IPS DF 6.9 (cell line): ENCODE results near the gene CCDC40.

ENCODE experiments used
- DNase-seq: peaks from one replicate; pipeline ENCODE4 v3.0.0-alpha.2; 2013; ENCODE audit warnings: low read depth, low spot score
- H3K27ac ChIP-seq: one replicate; pipeline ENCODE4 v1.5.1; 2013; ENCODE audit warnings: low read length, control low read depth
- H3K27me3 ChIP-seq: 2 replicates; pipeline ENCODE4 v1.6.1; 2013; ENCODE audit warnings: mild to moderate bottlenecking, low read length; ENCODE audit not compliant: control insufficient read depth, insufficient read depth
- H3K36me3 ChIP-seq: 2 replicates; pipeline ENCODE4 v1.6.1; 2013; ENCODE audit warnings: low read length; ENCODE audit not compliant: control insufficient read depth, insufficient read depth
- H3K4me1 ChIP-seq: 2 replicates; pipeline ENCODE4 v1.6.1; 2013; ENCODE audit warnings: low read length; ENCODE audit not compliant: control insufficient read depth, insufficient read depth
- H3K4me3 ChIP-seq: 2 replicates; pipeline ENCODE4 v1.5.1; 2013; ENCODE audit warnings: mild to moderate bottlenecking, low read length
- H3K9me3 ChIP-seq: 2 replicates; pipeline ENCODE4 v1.6.1; 2013; ENCODE audit warnings: low read length, inconsistent platforms; ENCODE audit not compliant: control insufficient read depth, insufficient read depth
- WGBS: extraction: QIAGEN DNeasy Blood & Tissue Kit; methylation state at CpG from one replicate; pipeline ENCODE4 v1.1.7; 2013; ENCODE audit warnings: mixed read lengths, missing lambda C conversion rate; ENCODE audit not compliant: insufficient read length, insufficient coverage; 5-methylcytosine and 5-hydroxymethylcytosine counted together

CCDC40 gene

GRCh38 chr17:80024206-80024972, 12.1 kb upstream of the CCDC40 start:
- no CpG with 5 or more reads among the region's 10 CpGs for WGBS
- Histone ChIP-seq H3K4me1 (peaks cover 3% of the 10 kb centered on the region), H3K36me3 (no peaks in the 10 kb centered on the region), H3K4me3 (no peak overlapping the region), H3K9me3 (no peaks in the 10 kb centered on the region), H3K27me3 (no peaks in the 10 kb centered on the region), H3K27ac (no peak overlapping the region)
- no peak for DNase-seq

GRCh38 chr17:80025140-80025539, 11.3 kb upstream of the CCDC40 start:
- WGBS = no CpG with 5 or more reads among the region's 11 CpGs
- Histone ChIP-seq H3K36me3 (no peaks in the 10 kb centered on the region), H3K4me1 (peaks cover 3% of the 10 kb centered on the region), H3K27ac (no peak overlapping the region), H3K9me3 (no peaks in the 10 kb centered on the region), H3K27me3 (no peaks in the 10 kb centered on the region), H3K4me3 (no peak overlapping the region)
- no peak for DNase-seq

- Histone ChIP-seq H3K27me3 (no peaks in the 10 kb centered on the region), H3K4me1 (peaks cover 5% of the 10 kb centered on the region), H3K27ac (no peak overlapping the region), H3K36me3 (peaks cover 3% of the 10 kb centered on the region; the same call in 1 of the 2 replicates), H3K4me3 (no peak overlapping the region), H3K9me3 (no peaks in the 10 kb centered on the region)
- DNase-seq = no peak
- no CpG with 5 or more reads among the region's 10 CpGs for WGBS
These were observed 10.6 kb upstream of the CCDC40 start for GRCh38 chr17:80025796-80026195.

DNA sequence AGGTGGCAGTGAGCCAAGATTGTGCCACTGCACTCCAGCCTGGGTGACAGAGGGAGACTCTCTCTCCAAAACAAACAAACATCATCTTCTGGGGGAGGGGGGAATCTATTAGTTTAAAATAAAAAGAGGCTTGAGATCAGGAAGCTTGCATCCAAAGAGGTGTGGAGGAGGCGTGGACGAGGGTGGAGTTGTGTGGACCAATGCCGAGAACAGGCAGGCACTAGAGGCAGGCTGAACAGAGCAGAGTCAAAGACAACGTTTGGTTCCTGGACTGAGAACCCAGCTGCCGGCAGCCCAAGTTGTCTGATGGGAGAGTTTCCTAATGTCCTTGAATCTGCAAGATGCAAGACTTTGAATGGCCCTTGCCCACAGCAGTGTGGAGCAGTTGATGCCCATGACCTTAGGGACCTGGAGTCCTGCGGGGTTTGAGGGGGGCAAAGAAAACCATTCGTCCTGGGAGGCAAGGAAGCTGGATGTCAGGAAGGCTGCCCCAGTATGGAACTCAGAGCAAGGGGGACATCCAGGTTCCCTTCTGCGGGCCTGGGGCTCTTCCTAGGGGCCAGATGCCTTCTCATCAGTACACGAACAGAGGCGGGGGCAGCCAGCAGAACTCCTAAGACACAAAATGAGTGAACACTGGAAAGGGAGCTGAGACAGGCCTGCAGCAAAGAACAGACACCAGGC, 9.9 kb upstream of the CCDC40 start:
- H3K4me1 ChIP-seq = peaks cover 5% of the 10 kb centered on the region
- H3K36me3 ChIP-seq = peaks cover 3% of the 10 kb centered on the region; the same call in 1 of the 2 replicates
- H3K27me3 ChIP-seq = no peaks in the 10 kb centered on the region
- WGBS = no CpG with 5 or more reads among the region's 10 CpGs
- DNase-seq = no peak
- no peak overlapping the region for H3K4me3 ChIP-seq
- no peak overlapping the region for H3K27ac ChIP-seq
- no peaks in the 10 kb centered on the region for H3K9me3 ChIP-seq

- H3K27ac ChIP-seq = no peak overlapping the region
- no peak for DNase-seq
- no peaks in the 10 kb centered on the region for H3K27me3 ChIP-seq
- no peak overlapping the region for H3K4me3 ChIP-seq
- peaks cover 3% of the 10 kb centered on the region; the same call in 1 of the 2 replicates for H3K36me3 ChIP-seq
- WGBS = no CpG with 5 or more reads among the region's 8 CpGs
- no peaks in the 10 kb centered on the region for H3K9me3 ChIP-seq
- H3K4me1 ChIP-seq = peaks cover 5% of the 10 kb centered on the region
These were observed 9.4 kb upstream of the CCDC40 start for GRCh38 chr17:80027043-80027435.

DNA sequence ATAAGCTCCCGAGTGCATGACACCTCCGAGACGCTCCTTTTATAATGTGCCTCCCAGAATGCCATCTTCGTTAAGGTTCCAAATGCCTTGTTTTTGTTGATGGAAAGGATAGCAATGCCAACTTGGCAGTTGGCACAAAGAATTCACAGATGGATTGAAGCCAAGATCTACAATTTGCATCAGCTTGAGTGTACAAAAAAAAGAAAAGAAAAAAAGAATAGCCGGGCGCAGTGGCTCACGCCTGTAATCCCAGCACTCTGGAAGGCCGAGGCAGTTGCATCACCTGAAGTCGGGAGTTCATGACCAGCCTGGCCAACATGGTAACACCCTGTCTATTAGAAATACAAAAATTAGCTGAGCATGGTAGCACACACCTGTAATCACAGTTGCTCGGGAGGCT, 8.4 kb upstream of the CCDC40 start:
- peaks cover 3% of the 10 kb centered on the region; the same call in 1 of the 2 replicates for H3K36me3 ChIP-seq
- no peaks in the 10 kb centered on the region for H3K27me3 ChIP-seq
- DNase-seq = no peak
- no peak overlapping the region for H3K27ac ChIP-seq
- WGBS = no CpG with 5 or more reads among the region's 10 CpGs
- H3K4me1 ChIP-seq = peaks cover 5% of the 10 kb centered on the region
- no peaks in the 10 kb centered on the region for H3K9me3 ChIP-seq
- no peak overlapping the region for H3K4me3 ChIP-seq

- DNase-seq = no peak
- no CpG with 5 or more reads among the region's 9 CpGs for WGBS
These were observed 7.0 kb upstream of the CCDC40 start for GRCh38 chr17:80029258-80029974.

DNA sequence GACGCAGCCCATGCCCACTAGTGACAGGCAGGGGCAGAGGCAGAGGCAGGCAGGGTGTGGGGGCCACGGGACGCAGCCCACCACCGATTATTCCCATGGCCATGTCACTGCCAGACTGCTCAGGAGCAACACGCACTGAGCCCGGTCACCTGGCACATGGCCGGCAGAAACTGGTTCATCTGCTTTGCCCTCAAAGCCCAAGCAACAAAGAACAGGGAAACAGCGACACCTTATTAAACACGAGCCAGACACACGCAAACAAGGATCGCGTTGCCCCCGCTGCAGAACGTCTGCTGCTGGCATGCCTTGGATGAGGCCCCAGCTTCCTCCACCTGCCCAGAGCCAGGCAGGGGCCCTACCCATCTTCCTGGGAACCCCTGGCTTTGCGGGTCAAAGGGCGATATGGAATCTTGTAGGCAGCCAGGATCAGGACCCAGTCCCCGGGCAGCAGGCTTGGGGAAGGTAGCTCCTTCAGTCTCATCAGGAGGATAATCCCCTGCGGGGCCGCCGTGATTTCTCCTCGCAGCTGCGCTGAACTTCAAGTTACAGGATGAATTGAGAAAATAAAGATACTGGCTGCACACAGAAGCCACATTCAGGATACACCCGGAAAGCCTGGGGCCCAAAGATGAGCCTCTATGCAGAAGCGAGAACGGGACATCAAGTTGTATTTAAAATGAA, 5.6 kb upstream of the CCDC40 start:
- WGBS = no CpG with 5 or more reads among the region's 25 CpGs
- DNase-seq = no peak
- no peak overlapping the region for H3K4me3 ChIP-seq
- H3K36me3 ChIP-seq = peaks cover 3% of the 10 kb centered on the region; the same call in 1 of the 2 replicates
- no peaks in the 10 kb centered on the region for H3K9me3 ChIP-seq
- no peak overlapping the region for H3K27ac ChIP-seq
- H3K4me1 ChIP-seq = peaks cover 2% of the 10 kb centered on the region; the same call in 1 of the 2 replicates
- H3K27me3 ChIP-seq = no peaks in the 10 kb centered on the region

More at GRCh38 chr17:80029258-80029974, 7.0 kb upstream of the CCDC40 start:
- Histone ChIP-seq H3K4me1 (peaks cover 2% of the 10 kb centered on the region; the same call in 1 of the 2 replicates), H3K36me3 (peaks cover 3% of the 10 kb centered on the region; the same call in 1 of the 2 replicates), H3K9me3 (no peaks in the 10 kb centered on the region), H3K4me3 (no peak overlapping the region), H3K27ac (no peak overlapping the region), H3K27me3 (no peaks in the 10 kb centered on the region)

- no peak for DNase-seq
- Histone ChIP-seq H3K4me3 (no peak overlapping the region), H3K27me3 (no peaks in the 10 kb centered on the region), H3K4me1 (peaks cover 2% of the 10 kb centered on the region; the same call in 1 of the 2 replicates), H3K36me3 (peaks cover 3% of the 10 kb centered on the region; the same call in 1 of the 2 replicates), H3K27ac (no peak overlapping the region), H3K9me3 (no peaks in the 10 kb centered on the region)
- no CpG with 5 or more reads among the region's 12 CpGs for WGBS
These were observed 4.6 kb upstream of the CCDC40 start for GRCh38 chr17:80031691-80032430.
